ENCODE measurements around the gene RAB11FIP4.

The RAB11FIP4 gene

DNA sequence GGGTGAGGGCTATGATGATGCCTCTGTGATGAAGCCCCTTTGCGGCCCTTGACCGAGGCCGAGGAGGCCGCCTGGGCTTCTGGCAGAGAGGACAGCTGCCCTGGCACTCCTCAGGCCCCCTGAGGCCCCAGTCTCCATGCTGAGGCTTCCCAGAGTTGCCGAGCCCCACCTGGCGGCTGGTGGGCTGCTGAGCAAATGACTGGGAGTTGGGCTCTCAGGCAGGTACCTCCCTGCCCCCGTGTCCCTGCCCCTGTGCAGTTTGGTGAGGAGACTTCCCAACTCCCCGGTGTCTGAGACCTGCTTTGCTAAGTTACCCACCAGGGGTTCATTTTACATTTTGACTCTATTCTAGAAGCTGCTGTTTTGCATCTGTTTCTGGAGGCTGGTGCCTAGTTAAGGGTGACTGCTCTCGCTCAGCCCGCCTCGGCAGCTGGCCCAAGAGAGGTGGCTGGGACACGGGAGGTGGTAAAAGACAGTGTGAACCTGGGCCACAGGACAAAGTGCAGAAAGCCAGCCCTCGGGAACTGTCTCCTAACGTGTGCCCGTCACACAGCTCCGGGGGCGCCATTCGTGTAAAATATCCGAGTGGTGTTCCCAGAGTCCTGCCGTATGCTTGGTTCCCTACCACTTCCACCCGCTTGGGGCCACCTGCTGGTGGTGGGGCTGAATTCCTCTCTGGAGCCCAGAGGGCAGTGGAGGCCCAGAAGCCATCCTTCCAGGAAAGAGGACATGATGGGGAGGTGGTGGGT, 134.5 kb downstream of the RAB11FIP4 start:
- TF ChIP-seq, protein P1, sequence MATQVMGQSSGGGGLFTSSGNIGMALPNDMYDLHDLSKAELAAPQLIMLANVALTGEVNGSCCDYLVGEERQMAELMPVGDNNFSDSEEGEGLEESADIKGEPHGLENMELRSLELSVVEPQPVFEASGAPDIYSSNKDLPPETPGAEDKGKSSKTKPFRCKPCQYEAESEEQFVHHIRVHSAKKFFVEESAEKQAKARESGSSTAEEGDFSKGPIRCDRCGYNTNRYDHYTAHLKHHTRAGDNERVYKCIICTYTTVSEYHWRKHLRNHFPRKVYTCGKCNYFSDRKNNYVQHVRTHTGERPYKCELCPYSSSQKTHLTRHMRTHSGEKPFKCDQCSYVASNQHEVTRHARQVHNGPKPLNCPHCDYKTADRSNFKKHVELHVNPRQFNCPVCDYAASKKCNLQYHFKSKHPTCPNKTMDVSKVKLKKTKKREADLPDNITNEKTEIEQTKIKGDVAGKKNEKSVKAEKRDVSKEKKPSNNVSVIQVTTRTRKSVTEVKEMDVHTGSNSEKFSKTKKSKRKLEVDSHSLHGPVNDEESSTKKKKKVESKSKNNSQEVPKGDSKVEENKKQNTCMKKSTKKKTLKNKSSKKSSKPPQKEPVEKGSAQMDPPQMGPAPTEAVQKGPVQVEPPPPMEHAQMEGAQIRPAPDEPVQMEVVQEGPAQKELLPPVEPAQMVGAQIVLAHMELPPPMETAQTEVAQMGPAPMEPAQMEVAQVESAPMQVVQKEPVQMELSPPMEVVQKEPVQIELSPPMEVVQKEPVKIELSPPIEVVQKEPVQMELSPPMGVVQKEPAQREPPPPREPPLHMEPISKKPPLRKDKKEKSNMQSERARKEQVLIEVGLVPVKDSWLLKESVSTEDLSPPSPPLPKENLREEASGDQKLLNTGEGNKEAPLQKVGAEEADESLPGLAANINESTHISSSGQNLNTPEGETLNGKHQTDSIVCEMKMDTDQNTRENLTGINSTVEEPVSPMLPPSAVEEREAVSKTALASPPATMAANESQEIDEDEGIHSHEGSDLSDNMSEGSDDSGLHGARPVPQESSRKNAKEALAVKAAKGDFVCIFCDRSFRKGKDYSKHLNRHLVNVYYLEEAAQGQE (IDR thresholded peaks at IDR 0.05; ENCODE audit: insufficient read depth in 1 of 2, low read depth in 2 of 2, low read length in 2 of 2): no peak
- TF ChIP-seq SIN3A (IDR thresholded peaks at IDR 0.05; ENCODE audit: borderline replicate concordance, insufficient read depth, low read length) (no peak), POLR2AphosphoS5 (IDR thresholded peaks at IDR 0.05; ENCODE audit: low read depth, low read length) (no peak), TAF1 (IDR thresholded peaks at IDR 0.05; ENCODE audit: borderline replicate concordance, insufficient read depth, low read length) (no peak), FOXP2 (optimal IDR thresholded peaks at IDR 0.05; ENCODE audit: borderline replicate concordance, extremely low read depth, extremely low read length, insufficient read depth) (no peak)

- no peak for TF ChIP-seq TAF1 (IDR thresholded peaks at IDR 0.05; ENCODE audit: borderline replicate concordance, insufficient read depth, low read length)
- TF ChIP-seq, protein P1 (IDR thresholded peaks at IDR 0.05; ENCODE audit: insufficient read depth in 1 of 2, low read depth in 2 of 2, low read length in 2 of 2): no peak
- no peak for TF ChIP-seq FOXP2 (optimal IDR thresholded peaks at IDR 0.05; ENCODE audit: borderline replicate concordance, extremely low read depth, extremely low read length, insufficient read depth)
- TF ChIP-seq SIN3A (IDR thresholded peaks at IDR 0.05; ENCODE audit: borderline replicate concordance, insufficient read depth, low read length): no peak
- no peak for TF ChIP-seq POLR2AphosphoS5 (IDR thresholded peaks at IDR 0.05; ENCODE audit: low read depth, low read length)
These were observed 136.1 kb downstream of the RAB11FIP4 start for GRCh38 chr17:31527606-31528005.

GRCh38 chr17:31528291-31528874, 136.9 kb downstream of the RAB11FIP4 start:
- TF ChIP-seq SIN3A (IDR thresholded peaks at IDR 0.05; ENCODE audit: borderline replicate concordance, insufficient read depth, low read length): no peak
- TF ChIP-seq TAF1 (IDR thresholded peaks at IDR 0.05; ENCODE audit: borderline replicate concordance, insufficient read depth, low read length): no peak
- TF ChIP-seq POLR2AphosphoS5 (IDR thresholded peaks at IDR 0.05; ENCODE audit: low read depth, low read length): no peak
- TF ChIP-seq, protein P1 (IDR thresholded peaks at IDR 0.05; ENCODE audit: insufficient read depth in 1 of 2, low read depth in 2 of 2, low read length in 2 of 2): no peak
- no peak for TF ChIP-seq FOXP2 (optimal IDR thresholded peaks at IDR 0.05; ENCODE audit: borderline replicate concordance, extremely low read depth, extremely low read length, insufficient read depth)

- TF ChIP-seq TAF1 (IDR thresholded peaks at IDR 0.05; ENCODE audit: borderline replicate concordance, insufficient read depth, low read length) (no peak), POLR2AphosphoS5 (IDR thresholded peaks at IDR 0.05; ENCODE audit: low read depth, low read length) (no peak), SIN3A (IDR thresholded peaks at IDR 0.05; ENCODE audit: borderline replicate concordance, insufficient read depth, low read length) (no peak), FOXP2 (optimal IDR thresholded peaks at IDR 0.05; ENCODE audit: borderline replicate concordance, extremely low read depth, extremely low read length, insufficient read depth) (no peak)
- TF ChIP-seq, protein P1 (IDR thresholded peaks at IDR 0.05; ENCODE audit: insufficient read depth in 1 of 2, low read depth in 2 of 2, low read length in 2 of 2): no peak
These were observed 138.4 kb downstream of the RAB11FIP4 start for GRCh38 chr17:31529841-31530251.

Data from PFSK-1 (cell line).